Fibroblast of lung (primary cell): Measurements from ENCODE around the gene DPP10. TPM values are rescaled to one million over a fixed set of nuclear protein-coding genes. Genes with fewer than 3 reads are reported as not detected.

Experiments used
- DNase-seq, 2 donors: peaks; one replicate each; pipeline versions ENCODE4 v3.0.0 to v3.0.0-alpha.2; 2010; ENCODE audit warnings: low read depth in 2 of 2
- H2AFZ ChIP-seq: 2 replicates; pipeline ENCODE4 v1.5.1; 2012; ENCODE audit warnings: low read length, control low read depth, inconsistent platforms
- H3K27ac ChIP-seq: 2 replicates; pipeline ENCODE4 v1.5.1; 2011; ENCODE audit warnings: low read length, control low read depth; ENCODE audit not compliant: insufficient read depth
- H3K27me3 ChIP-seq: 2 replicates; pipeline ENCODE4 v1.5.1; 2011; ENCODE audit warnings: mild to moderate bottlenecking, low read length; ENCODE audit not compliant: control insufficient read depth, insufficient read depth
- H3K36me3 ChIP-seq: 2 replicates; pipeline ENCODE4 v1.5.1; 2011; ENCODE audit warnings: low read length; ENCODE audit not compliant: control insufficient read depth, insufficient read depth
- H3K4me1 ChIP-seq: 2 replicates; pipeline ENCODE4 v1.5.1; 2011; ENCODE audit warnings: low read length; ENCODE audit not compliant: control insufficient read depth, insufficient read depth; ENCODE audit errors: extremely low read depth
- H3K4me2 ChIP-seq: 2 replicates; pipeline ENCODE4 v1.5.1; 2011; ENCODE audit warnings: low read length, control low read depth; ENCODE audit not compliant: insufficient read depth; ENCODE audit errors: extremely low read depth
- H3K4me3 ChIP-seq, 4 experiments: fragments of 200-600 bp in 1 of 4; sonication (generic) in 1 of 4; replicated peaks in 1 of 4; 2 replicates each; pipeline ENCODE4 v1.5.1; 2011 to 2016; ENCODE audit warnings: low read length in 4 of 4, low read depth in 3 of 4, mild to moderate bottlenecking in 3 of 4, control low read depth in 2 of 4, inconsistent platforms in 1 of 4, mixed read lengths in 1 of 4; ENCODE audit not compliant: insufficient read depth in 1 of 4; ENCODE audit errors: control extremely low read depth in 1 of 4
- H3K79me2 ChIP-seq: 2 replicates; pipeline ENCODE4 v1.5.1; 2012; ENCODE audit warnings: mild to moderate bottlenecking, low read length, inconsistent platforms; ENCODE audit not compliant: control insufficient read depth, insufficient read depth
- H3K9ac ChIP-seq: 2 replicates; pipeline ENCODE4 v1.5.1; 2011; ENCODE audit warnings: mild to moderate bottlenecking, low read length, control low read depth; ENCODE audit not compliant: insufficient read depth
- H3K9me3 ChIP-seq: 2 replicates; pipeline ENCODE4 v1.5.1; 2012; ENCODE audit warnings: low read depth, low read length; ENCODE audit not compliant: control insufficient read depth, insufficient read depth
- H4K20me1 ChIP-seq: 2 replicates; pipeline ENCODE4 v1.5.1; 2011; ENCODE audit warnings: low read length; ENCODE audit not compliant: control insufficient read depth, insufficient read depth; ENCODE audit errors: extremely low read depth
- EZH2 ChIP-seq: IDR thresholded peaks from 2 replicates; pipeline ENCODE4 v1.5.1; 2012; ENCODE audit warnings: low read length, control low read depth, mild to moderate bottlenecking; ENCODE audit errors: missing control alignments
- polyA plus RNA-seq, 2 donors: library from polyadenylated mRNA; depleted of rRNA in 1 of 2; stranded (reverse) in 1 of 2; unstranded in 1 of 2; fragments of >200 nt; gene quantifications; 2 replicates each; pipeline ENCODE4 v1.2.1, GENCODE V29; 2011 to 2012; ENCODE audit warnings: missing spikeins in 1 of 2
- total RNA-seq: library from RNA; depleted of rRNA; stranded (reverse); fragments of >200 nt; gene quantifications from 2 replicates; pipeline ENCODE4 v1.2.1, GENCODE V29; 2014
- TF ChIP-seq, protein P1 (sequence below), 2 donors: IDR thresholded peaks in 1 of 2; conservative IDR thresholded peaks in 1 of 2; 1 replicate in 1 of 2; 2 replicates in 1 of 2; pipeline ENCODE4 v1.5.1; 2011 to 2012; ENCODE audit warnings: low read length in 2 of 2, control low read depth in 1 of 2, inconsistent platforms in 1 of 2, low read depth in 1 of 2, mild to moderate bottlenecking in 1 of 2

DPP10 gene
- total and polyA plus RNA-seq, 2 donors (not counting 1 experiment from before 2014, with no cell fraction given) = not detected

DNA sequence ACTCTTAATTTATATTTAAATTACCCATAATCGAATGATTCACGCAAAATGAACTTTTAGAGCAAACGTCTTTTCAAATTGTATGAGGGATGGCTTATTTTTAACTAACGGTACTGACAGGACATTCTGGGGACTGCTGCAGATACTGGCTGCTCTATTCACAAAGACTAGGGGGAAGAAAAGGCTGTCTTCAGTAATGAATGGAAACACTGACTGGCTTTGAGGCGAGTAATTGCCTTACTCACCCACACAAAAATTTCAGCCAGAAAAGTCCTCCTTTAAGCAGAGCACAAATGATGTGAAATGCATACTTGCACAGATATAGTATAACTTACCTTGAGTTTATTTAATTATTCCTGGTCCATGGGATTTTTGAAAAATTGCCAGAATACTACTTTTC is 852.6 kb downstream of the DPP10 start:
- no peaks in the 10 kb centered on the region for H3K36me3 ChIP-seq
- TF ChIP-seq EZH2 = no peak
- TF ChIP-seq, protein P1, sequence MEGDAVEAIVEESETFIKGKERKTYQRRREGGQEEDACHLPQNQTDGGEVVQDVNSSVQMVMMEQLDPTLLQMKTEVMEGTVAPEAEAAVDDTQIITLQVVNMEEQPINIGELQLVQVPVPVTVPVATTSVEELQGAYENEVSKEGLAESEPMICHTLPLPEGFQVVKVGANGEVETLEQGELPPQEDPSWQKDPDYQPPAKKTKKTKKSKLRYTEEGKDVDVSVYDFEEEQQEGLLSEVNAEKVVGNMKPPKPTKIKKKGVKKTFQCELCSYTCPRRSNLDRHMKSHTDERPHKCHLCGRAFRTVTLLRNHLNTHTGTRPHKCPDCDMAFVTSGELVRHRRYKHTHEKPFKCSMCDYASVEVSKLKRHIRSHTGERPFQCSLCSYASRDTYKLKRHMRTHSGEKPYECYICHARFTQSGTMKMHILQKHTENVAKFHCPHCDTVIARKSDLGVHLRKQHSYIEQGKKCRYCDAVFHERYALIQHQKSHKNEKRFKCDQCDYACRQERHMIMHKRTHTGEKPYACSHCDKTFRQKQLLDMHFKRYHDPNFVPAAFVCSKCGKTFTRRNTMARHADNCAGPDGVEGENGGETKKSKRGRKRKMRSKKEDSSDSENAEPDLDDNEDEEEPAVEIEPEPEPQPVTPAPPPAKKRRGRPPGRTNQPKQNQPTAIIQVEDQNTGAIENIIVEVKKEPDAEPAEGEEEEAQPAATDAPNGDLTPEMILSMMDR (conservative IDR thresholded peaks at IDR 0.05 in 1 of 2, IDR thresholded peaks at IDR 0.05 in 1 of 2; ENCODE audit: low read depth in 1 of 2, low read length in 2 of 2) = no peak
- no peak overlapping the region for H3K4me3 ChIP-seq
- no peak overlapping the region for H3K4me2 ChIP-seq
- no peak for DNase-seq
- no peaks in the 10 kb centered on the region for H3K27me3 ChIP-seq
- H2AFZ ChIP-seq = no peak overlapping the region
- no peaks in the 10 kb centered on the region for H3K4me1 ChIP-seq
- no peaks in the 10 kb centered on the region for H4K20me1 ChIP-seq
- no peaks in the 10 kb centered on the region for H3K9me3 ChIP-seq
- H3K9ac ChIP-seq = no peak overlapping the region
- no peak overlapping the region for H3K27ac ChIP-seq
- no peaks in the 10 kb centered on the region for H3K79me2 ChIP-seq

DNA sequence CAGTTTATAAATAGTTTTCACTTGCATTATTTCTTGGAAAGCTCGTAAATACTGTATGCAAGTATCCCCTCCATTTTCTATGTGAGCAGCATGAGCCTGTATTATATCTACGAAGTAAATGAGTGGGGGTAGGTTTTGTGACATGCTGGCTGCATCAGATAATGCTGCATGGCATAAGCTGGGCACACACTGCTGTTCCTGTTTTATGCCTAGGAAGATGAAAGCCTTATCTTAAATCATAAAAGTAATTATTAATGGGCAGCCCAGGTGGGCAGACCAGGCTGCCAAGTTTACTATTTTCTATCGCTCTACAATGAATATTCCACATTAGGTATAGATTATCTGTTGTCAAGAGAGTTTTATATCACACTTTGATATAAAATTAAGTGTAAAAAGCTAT is 854.6 kb downstream of the DPP10 start:
- no peaks in the 10 kb centered on the region for H3K79me2 ChIP-seq
- TF ChIP-seq, protein P1 (conservative IDR thresholded peaks at IDR 0.05 in 1 of 2, IDR thresholded peaks at IDR 0.05 in 1 of 2; ENCODE audit: low read depth in 1 of 2, low read length in 2 of 2) = no peak
- no peak for TF ChIP-seq EZH2
- no peaks in the 10 kb centered on the region for H3K9me3 ChIP-seq
- H3K4me3 ChIP-seq = no peak overlapping the region
- H4K20me1 ChIP-seq = no peaks in the 10 kb centered on the region
- no peak overlapping the region for H2AFZ ChIP-seq
- no peak for DNase-seq
- no peak overlapping the region for H3K9ac ChIP-seq
- H3K27me3 ChIP-seq = no peaks in the 10 kb centered on the region
- H3K4me2 ChIP-seq = no peak overlapping the region
- no peaks in the 10 kb centered on the region for H3K4me1 ChIP-seq
- no peaks in the 10 kb centered on the region for H3K36me3 ChIP-seq
- no peak overlapping the region for H3K27ac ChIP-seq

DNA sequence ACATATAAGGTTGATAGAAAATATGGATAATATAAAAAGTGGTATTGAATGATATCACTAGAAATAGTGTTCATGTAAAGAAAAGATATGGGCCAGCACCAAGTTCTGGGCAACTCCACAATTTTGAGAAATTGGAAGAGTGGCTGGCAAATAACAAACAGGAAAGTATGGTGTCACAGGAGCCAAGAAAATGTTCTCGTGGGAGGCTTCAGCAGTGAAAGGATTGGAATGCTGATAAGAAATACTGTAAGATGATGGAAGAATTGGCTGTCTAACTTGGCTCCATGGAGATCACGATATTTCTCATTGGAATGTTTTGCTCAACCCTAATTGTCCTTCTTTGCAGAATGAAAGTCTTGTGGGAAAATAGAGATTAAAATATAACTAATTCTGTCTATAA is 856.8 kb downstream of the DPP10 start:
- H3K9ac ChIP-seq = no peak overlapping the region
- DNase-seq = no peak
- no peak overlapping the region for H2AFZ ChIP-seq
- H3K4me3 ChIP-seq = no peak overlapping the region
- no peaks in the 10 kb centered on the region for H3K36me3 ChIP-seq
- H3K27me3 ChIP-seq = no peaks in the 10 kb centered on the region
- no peak overlapping the region for H3K27ac ChIP-seq
- H3K4me1 ChIP-seq = no peaks in the 10 kb centered on the region
- H3K79me2 ChIP-seq = no peaks in the 10 kb centered on the region
- H3K4me2 ChIP-seq = no peak overlapping the region
- TF ChIP-seq EZH2 = no peak
- TF ChIP-seq, protein P1 (conservative IDR thresholded peaks at IDR 0.05 in 1 of 2, IDR thresholded peaks at IDR 0.05 in 1 of 2; ENCODE audit: low read depth in 1 of 2, low read length in 2 of 2) = no peak
- no peaks in the 10 kb centered on the region for H3K9me3 ChIP-seq
- H4K20me1 ChIP-seq = no peaks in the 10 kb centered on the region
